Fibroblast of the aortic adventitia (primary cell): ENCODE results near the gene AFF2. TPM values are rescaled to one million over a fixed set of nuclear protein-coding genes. Genes with fewer than 3 reads are reported as not detected.

Source experiments
- DNase-seq: peaks from one replicate; pipeline ENCODE4 v3.0.0-alpha.2; 2010; ENCODE audit warnings: low read depth
- H3K4me3 ChIP-seq: 2 replicates; pipeline ENCODE4 v1.5.1; 2011; ENCODE audit warnings: low read depth, mild to moderate bottlenecking, control low read depth, low read length, moderate library complexity
- small RNA-seq: library from RNA; depleted of rRNA; stranded (forward); fragments of <200 nt; gene quantifications from one replicate; pipeline ENCODE3, GENCODE V24; 2012
- total RNA-seq: library from RNA; depleted of rRNA; stranded (reverse); fragments of >200 nt; gene quantifications from 2 replicates; pipeline ENCODE4 v1.2.3, GENCODE V29; 2012; ENCODE audit warnings: low replicate concordance
- TF ChIP-seq, protein P1 (sequence below): IDR thresholded peaks from 2 replicates; pipeline ENCODE4 v1.5.1; 2011; ENCODE audit warnings: mild to moderate bottlenecking, low read length, control low read depth, inconsistent platforms; ENCODE audit not compliant: insufficient read depth

The AFF2 gene
- total RNA-seq, 1 donor: 6.6 TPM

- TF ChIP-seq, protein P1, sequence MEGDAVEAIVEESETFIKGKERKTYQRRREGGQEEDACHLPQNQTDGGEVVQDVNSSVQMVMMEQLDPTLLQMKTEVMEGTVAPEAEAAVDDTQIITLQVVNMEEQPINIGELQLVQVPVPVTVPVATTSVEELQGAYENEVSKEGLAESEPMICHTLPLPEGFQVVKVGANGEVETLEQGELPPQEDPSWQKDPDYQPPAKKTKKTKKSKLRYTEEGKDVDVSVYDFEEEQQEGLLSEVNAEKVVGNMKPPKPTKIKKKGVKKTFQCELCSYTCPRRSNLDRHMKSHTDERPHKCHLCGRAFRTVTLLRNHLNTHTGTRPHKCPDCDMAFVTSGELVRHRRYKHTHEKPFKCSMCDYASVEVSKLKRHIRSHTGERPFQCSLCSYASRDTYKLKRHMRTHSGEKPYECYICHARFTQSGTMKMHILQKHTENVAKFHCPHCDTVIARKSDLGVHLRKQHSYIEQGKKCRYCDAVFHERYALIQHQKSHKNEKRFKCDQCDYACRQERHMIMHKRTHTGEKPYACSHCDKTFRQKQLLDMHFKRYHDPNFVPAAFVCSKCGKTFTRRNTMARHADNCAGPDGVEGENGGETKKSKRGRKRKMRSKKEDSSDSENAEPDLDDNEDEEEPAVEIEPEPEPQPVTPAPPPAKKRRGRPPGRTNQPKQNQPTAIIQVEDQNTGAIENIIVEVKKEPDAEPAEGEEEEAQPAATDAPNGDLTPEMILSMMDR: no peak
- no peak overlapping the region for H3K4me3 ChIP-seq
- DNase-seq: no peak
These were observed 538.6 kb downstream of the AFF2 start for GRCh38 chrX:149039057-149039456.

DNA sequence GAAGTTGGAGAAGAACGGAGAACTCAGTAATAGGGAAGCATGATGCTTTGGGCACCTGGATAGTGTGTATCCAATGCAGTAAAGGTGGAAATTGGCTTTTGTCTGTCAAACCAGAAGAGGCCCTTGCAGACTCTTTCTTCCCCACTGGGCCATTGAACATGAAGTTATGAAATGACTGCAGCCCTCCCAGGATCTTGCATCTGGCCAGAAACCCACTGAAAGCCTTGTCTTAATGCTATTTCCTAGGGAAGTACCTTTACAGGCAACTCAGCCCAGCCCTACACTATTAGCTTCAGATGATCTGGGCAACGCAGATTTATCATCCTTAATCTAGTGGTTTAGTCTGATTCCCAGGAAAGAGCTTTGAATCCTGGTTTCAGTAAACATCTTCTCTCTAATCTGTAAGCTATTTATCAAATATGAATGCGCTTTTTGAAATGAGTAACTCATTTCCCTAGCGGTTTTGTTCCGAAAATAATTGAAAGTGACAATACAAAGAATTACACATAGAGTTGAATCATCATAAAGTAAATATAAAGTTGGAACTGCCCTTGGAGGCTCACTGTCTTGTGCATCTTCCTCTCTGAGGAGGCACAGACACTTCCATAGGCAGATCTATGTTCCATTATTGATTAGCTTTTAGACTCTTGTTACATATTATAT, 540.6 kb downstream of the AFF2 start:
- peak; percentile 22 for DNase-seq
- no peak overlapping the region for H3K4me3 ChIP-seq
- TF ChIP-seq, protein P1: no peak

DNA sequence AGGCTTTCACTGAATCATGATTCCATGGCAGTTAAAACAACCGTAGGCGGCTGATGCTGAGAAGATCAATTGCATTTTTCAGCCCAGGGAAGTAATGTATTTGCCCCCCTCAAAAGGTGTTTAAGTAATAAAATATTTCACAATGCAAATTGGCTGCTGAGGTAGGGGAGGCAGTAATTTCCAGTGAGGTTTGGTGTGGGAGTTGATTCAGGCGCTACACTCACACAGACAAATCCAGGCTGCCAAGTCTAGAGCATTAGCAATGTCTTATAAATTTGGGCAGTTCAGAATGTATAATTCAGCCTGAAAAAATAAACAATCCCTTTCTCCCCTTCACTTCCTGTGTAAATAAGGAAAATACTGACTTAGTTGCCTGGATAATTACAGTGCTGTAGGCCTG, 543.0 kb downstream of the AFF2 start:
- DNase-seq: no peak
- H3K4me3 ChIP-seq: no peak overlapping the region
- TF ChIP-seq, protein P1: no peak

DNA sequence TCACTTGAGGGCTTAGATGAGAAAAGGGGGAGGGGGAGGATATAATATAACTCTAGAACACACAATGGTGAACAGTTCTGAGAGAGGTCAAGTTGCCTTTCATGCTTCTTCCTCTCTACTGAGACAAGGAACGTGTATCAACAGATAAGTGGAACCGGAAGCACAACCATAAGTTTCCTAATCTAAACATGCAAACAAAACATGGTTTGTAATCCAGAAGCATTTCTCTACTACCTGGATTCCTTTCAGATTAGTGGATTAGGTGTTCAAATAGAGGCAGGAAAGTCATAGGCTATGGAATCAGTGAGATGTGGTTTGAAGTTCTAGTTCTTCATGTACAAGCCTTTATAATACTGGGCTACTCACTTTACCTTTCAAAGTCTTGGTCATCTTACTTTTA, 544.1 kb downstream of the AFF2 start:
- TF ChIP-seq, protein P1: no peak
- DNase-seq: no peak
- no peak overlapping the region for H3K4me3 ChIP-seq

GRCh38 chrX:149045645-149046210, 545.3 kb downstream of the AFF2 start:
- TF ChIP-seq, protein P1: no peak
- no peak for DNase-seq
- H3K4me3 ChIP-seq: no peak overlapping the region

Small RNA genes within 50 kb of the gene (small RNA-seq; reads per million reads assigned to genes)
- not detected for gene RN7SKP267
